Measurements from ENCODE around the gene TNFRSF4. TPM values are rescaled to one million over a fixed set of nuclear protein-coding genes. Genes with fewer than 3 reads are reported as not detected.

TNFRSF4 gene
- total and polyA plus RNA-seq, 2 of the 13 experiments (the other 11 are each of a cell fraction or from before 2014, with no cell fraction given) = not detected

- TF ChIP-seq ZBTB33 (CRISPR knock-in tag; IDR thresholded peaks at IDR 0.05) (0 out of 2 replicates have a peak, but pooled peaks have one; percentile 15), ZNF850 (CRISPR knock-in tag; conservative IDR thresholded peaks at IDR 0.05) (no peak), ZBTB34 (CRISPR knock-in tag; IDR thresholded peaks at IDR 0.05) (peak; percentile 62; the same call in 1 of the 2 replicates), ZEB1 (IDR thresholded peaks at IDR 0.05; ENCODE audit: insufficient replicate concordance, low read depth) (no peak), ZNF562 (CRISPR knock-in tag; IDR thresholded peaks at IDR 0.05; ENCODE audit: borderline replicate concordance) (no peak), RERE (CRISPR knock-in tag; IDR thresholded peaks at IDR 0.05; ENCODE audit: low read depth) (0 out of 2 replicates have a peak, but pooled peaks have one; percentile 51), CAMTA2 (CRISPR knock-in tag; IDR thresholded peaks at IDR 0.05; ENCODE audit: borderline replicate concordance) (no peak), RFX5 (IDR thresholded peaks at IDR 0.05; ENCODE audit: low read depth, low read length) (no peak), ZKSCAN1 (IDR thresholded peaks at IDR 0.05; ENCODE audit: low read length) (no peak)
- TF ChIP-seq, protein P1, sequence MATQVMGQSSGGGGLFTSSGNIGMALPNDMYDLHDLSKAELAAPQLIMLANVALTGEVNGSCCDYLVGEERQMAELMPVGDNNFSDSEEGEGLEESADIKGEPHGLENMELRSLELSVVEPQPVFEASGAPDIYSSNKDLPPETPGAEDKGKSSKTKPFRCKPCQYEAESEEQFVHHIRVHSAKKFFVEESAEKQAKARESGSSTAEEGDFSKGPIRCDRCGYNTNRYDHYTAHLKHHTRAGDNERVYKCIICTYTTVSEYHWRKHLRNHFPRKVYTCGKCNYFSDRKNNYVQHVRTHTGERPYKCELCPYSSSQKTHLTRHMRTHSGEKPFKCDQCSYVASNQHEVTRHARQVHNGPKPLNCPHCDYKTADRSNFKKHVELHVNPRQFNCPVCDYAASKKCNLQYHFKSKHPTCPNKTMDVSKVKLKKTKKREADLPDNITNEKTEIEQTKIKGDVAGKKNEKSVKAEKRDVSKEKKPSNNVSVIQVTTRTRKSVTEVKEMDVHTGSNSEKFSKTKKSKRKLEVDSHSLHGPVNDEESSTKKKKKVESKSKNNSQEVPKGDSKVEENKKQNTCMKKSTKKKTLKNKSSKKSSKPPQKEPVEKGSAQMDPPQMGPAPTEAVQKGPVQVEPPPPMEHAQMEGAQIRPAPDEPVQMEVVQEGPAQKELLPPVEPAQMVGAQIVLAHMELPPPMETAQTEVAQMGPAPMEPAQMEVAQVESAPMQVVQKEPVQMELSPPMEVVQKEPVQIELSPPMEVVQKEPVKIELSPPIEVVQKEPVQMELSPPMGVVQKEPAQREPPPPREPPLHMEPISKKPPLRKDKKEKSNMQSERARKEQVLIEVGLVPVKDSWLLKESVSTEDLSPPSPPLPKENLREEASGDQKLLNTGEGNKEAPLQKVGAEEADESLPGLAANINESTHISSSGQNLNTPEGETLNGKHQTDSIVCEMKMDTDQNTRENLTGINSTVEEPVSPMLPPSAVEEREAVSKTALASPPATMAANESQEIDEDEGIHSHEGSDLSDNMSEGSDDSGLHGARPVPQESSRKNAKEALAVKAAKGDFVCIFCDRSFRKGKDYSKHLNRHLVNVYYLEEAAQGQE (IDR thresholded peaks at IDR 0.05; ENCODE audit: borderline replicate concordance in 1 of 2, low read depth in 1 of 2, low read length in 2 of 2) = no peak
- TF ChIP-seq, protein P2, sequence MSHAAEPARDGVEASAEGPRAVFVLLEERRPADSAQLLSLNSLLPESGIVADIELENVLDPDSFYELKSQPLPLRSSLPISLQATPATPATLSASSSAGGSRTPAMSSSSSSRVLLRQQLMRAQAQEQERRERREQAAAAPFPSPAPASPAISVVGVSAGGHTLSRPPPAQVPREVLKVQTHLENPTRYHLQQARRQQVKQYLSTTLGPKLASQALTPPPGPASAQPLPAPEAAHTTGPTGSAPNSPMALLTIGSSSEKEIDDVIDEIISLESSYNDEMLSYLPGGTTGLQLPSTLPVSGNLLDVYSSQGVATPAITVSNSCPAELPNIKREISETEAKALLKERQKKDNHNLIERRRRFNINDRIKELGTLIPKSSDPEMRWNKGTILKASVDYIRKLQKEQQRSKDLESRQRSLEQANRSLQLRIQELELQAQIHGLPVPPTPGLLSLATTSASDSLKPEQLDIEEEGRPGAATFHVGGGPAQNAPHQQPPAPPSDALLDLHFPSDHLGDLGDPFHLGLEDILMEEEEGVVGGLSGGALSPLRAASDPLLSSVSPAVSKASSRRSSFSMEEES (CRISPR knock-in tag; IDR thresholded peaks at IDR 0.05) = peak; percentile 69
Observed at GRCh38 chr1:1237874-1238701, 24.1 kb upstream of the TNFRSF4 start (continued).
